IPS DF 4.7 (cell line): ENCODE data around the gene LINC00632.
"Not testable (repeated sequence)": the region's sequence is repeated elsewhere in the genome, so short reads cannot be mapped to it uniquely, and the experiment has no call there.

Experiments
- DNase-seq: peaks from one replicate; pipeline ENCODE4 v3.0.0-alpha.2; 2013; ENCODE audit warnings: low spot score; ENCODE audit errors: extremely low read depth

Gene LINC00632

DNA sequence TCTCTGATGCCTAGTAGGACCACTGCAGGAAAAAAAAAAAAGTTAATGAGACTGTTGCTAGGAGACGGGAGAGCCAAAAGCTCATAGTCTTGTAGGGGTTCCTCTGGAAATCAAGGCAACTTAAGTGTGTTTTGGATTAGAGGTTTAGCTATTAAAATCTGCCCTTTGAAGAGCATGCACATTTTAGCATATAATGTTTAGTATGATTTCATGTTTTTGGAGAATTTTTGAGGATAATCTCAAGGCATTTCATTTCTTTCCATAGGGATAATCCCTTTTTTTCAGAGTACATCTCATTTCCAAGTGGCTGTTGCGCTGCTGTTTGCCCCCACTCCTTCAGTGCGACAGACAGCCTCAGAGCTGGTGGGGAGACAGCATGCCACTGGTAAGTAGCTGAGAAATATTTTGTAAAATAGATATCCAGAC is at the start of gene LINC00632:
TSS of gene LINC00632 (plus strand) at position 339 of the 426 bp plus-strand sequence.
- no peak for DNase-seq

DNA sequence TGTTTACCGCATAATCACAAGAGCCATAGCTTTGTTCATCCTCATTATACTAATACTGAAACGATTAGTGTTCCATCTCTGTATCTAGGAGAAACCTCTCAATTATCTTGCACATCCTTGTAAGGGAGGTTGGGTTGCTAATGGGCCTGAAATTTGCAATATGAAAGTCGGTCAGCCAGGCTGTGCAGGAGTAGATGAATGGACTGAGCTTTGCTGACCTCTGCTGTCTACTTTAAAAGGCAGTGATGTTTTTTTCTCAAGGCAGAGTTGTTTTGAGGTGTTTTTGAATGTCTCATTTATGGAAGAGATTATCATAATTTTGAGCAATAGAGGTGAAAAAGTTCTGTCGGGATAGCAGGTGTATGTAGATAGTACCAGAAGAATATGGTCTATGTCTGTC is 47.9 kb upstream of the LINC00632 start:
- no peak for DNase-seq

DNA sequence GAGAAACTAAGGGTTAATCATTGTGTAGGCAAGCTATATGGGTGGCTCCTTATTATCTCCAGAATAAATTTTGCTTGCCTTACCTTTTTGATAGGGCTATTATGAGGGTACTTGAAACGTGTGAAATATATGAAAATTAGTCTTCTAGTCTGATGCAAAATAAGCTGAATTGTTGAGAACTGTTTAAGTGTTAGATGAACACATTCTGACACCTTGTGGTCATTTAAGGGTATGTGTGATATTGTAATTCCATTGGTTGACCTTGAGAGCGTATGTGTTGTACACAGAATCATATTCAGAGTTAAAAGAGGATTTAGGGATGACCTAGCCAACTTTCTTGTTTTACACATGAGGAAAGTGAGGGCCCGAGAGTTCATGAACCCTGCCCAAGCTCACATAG is 44.6 kb upstream of the LINC00632 start:
- DNase-seq = no peak

DNA sequence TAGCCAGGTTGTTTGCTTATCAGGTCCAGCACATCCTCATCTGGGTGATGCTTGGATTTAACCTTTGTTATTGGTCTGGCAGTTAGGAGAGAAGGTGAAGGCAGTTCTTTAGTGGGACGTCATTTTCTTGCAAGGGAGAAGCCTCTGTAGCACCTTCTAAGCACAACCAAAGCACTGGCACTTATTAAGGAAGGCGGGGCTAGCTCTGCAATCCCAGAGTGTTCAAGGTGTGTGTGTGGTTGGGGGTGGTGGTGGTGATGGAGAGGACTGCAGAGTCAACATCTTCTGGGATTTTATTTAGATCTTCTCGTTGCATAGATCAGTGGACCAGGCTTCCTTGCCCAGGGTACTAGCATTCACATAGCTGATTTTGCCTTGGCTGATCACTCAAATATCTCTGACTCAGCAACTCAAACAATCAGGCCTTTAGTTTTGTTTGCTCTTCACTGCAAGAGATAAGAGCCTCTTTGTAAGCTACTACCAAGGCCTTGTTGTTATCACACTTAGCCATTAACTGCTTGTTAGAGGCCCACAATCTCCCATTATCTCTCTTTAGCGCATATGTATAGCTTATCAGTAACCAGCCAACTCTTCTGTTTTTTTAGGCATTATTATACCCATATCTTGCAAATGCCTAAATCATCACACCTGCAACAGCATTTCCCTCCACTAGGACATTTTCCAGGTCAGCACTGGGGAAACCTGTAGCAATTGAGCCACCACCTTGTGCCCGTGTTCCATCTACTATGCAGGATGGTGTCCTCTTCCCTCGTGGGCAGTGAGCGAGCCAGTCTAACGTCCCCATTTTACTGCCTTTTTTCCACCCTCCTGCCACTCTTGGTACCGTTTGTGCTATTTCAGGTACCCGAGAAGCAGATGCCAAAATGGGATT is 36.5 kb upstream of the LINC00632 start:
- no peak for DNase-seq

DNA sequence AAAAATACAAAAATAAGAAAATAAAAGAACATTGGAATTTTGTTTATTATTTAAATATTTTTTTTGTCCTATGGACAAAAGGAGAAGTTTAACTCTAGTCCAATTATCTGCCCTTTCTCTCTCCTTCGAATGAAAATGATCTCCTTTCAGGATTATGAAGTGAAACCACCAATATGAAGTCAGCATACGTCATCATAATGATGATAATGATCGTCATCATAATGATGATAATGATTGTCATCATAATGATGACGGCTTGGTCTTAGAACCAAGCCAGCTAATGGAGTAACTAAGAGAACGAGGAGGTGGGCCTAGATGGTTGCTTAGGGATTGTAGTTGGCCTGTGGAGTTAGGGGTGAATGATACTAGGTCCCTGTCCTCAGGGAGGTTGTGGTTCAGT is 21.9 kb upstream of the LINC00632 start:
- no peak for DNase-seq

DNA sequence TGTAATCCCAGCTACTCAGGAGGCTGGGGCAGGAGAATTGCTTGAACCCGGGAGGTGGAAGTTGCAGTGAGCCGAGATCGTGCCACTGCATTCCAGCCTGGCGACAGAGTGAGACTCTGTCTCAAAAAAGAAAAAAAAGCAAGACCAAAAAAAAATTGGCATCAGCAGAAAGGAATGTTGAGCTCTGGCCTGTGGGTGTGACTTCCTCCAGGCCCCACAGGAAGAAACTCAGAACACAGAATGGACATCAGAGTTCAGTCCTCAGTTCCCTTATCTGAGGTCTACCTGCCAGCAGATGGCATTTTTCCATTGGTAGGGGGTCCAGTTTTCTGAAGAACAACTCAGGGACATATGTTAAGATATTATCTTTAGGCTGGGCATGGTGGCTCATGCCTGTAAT is 18.0 kb upstream of the LINC00632 start:
- DNase-seq = not testable (repeated sequence)

DNA sequence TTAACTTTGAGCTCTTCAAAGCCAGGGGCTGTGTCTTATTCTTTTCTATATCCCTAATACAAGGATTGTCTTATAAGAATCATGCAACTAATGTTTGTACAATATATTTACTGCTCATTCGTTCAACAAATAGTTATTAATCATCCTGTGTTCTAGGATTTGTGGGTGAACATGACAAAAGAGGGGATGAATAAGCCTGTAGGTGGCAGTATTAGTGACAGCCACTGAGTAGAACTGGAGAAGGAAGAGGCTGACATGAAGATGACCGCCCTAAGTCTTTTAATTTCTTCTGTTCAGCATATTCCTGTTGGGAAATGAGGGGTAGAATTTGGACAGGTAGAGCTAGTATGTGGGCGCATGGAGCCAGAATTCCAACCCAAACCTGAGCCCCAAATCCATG is 11.9 kb upstream of the LINC00632 start:
- DNase-seq = no peak

DNA sequence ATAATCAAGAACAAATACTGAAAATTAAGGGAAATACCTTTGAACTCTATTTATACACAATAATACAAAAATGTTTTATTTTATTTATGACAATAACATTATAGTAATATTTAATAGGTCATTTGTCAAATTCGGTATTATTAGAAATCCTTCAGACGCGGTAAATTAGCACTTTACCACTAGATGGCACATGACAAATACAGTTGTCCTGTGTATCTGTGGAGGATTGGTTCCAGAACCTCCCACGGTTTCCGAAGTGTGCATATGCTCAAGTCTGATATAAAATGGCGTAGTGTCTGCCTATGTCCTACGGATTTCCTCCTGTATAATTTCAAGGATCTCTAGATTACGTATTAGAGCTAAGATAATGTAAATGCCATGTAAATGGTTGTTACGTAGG is 8.1 kb upstream of the LINC00632 start:
- DNase-seq = no peak

DNA sequence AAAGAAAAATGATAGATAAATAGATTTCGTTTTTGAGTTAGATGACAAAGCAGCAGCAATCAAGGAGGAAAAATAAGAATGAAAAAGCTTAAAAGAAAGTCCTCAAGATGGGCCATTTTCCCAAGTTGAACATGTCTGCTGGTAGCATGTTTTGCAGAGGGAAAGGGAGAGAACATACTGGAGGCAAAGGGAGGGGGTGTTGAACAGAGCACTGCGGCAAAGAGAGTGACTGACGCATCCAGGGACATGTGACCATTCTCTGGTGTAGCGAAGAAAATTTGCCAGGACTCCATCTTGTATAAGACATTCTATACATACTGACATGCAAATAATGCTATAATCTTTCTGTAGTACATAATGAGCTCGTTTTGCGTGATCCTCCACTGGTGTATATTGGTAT is 1.2 kb downstream of the LINC00632 start:
- DNase-seq = no peak

DNA sequence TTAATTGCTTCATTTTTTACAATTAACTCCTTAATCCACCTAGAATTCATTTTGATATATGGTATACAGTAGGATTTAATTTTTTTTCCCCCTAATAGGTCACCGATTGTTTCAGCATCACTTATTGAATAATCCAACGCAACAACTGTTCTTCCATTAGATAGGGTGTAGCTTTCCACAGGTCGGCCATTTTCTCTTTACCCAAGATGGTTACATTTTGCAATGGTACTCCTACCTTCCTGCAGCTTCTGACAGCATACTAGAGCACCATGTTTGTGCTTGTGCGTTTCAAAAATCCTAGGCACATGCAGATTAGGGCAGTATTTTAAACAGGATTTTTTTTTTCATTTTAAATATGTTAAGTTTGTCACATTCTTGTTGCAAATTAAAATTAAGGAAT is 2.3 kb downstream of the LINC00632 start:
- no peak for DNase-seq

DNA sequence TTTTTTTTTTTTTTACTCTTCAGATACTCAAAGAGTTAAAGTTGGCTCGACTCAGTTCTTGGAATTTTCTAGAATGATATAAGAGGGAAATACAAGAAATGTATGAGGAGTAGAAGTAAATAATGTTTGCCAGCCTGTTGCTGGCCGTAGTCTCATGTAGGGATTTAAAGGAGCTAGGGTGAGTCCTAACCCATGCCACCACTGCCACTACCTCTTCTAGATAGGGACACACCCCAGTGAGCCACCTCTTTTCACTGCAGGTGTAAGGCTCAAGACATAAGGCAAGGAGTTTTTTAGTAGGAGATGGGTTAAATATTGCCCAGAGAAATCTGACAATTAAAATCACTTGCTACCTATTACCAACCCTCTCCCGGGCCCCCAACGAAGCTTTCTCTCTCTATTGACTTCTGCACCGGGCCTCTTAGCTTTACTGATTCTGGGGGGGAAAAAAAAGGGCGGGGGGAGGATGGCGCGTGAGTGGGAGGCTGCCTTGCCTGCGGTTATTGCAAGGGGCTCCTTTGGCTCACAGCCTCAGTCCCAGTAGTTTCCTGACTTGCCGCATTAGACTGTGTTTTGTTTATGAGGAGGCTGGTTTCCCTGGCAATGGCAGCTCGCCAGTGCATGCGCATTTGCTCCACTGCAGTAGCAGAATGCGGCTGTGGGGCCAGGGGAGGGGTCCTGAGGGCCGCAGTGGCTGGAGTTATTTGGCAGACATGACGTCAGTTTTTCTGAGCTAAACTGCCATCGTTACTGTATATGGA is 3.0 kb downstream of the LINC00632 start:
- DNase-seq = no peak

DNA sequence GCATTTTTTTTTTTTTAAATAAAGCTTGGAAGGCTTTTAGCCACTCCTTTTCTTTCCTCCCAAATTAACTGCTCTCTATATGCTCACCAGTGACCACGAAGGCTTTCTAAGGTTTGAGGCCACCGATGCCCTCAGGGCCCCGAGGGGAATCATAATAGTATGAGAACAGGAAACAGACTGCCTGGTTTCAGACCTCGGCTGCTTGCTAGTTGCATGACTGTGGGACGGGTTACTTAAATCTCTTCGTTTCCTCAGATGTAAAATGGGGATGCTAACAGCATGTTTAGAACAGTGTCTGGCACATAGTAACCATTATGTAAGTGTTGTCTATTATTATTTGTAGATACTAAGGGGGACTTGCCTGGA is 3.6 kb downstream of the LINC00632 start:
- DNase-seq = no peak

DNA sequence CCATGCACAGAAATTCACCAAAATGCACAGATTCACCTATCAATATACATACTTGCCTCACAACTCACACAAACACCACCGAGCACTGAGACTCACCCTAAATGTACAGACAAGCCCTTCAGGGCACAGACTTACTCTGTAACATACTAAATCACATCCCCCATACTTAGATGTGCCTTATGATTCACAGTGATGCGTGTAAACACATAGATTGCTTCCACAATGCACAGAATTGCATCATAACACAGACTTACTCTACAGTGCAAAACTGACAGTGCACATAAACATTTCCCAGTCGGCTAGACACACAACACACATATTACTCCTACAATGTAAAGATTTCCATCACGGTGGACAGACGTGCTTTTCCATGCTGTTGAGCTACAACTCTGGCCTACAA is 6.2 kb downstream of the LINC00632 start:
- DNase-seq = no peak

DNA sequence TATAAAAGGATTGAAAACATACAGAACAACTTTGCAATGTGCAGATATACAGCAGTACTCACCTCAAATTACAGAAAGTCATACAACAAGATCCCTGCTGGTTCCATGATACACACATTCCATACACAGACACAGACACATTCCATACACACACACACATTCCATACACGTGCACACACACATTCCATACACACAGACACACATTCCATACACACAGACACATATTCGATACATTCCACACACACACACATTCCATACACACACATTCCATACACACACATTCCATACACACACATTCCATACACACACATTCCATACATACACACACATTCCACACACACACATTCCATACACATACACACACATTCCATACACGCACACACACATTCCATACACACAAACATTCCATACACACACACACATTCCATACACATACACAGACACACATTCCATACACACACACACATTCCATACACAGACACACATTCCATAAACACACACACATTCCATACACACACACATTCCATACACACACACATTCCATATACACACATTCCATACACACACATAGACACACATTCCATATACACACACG is 13.7 kb downstream of the LINC00632 start:
- DNase-seq = no peak

DNA sequence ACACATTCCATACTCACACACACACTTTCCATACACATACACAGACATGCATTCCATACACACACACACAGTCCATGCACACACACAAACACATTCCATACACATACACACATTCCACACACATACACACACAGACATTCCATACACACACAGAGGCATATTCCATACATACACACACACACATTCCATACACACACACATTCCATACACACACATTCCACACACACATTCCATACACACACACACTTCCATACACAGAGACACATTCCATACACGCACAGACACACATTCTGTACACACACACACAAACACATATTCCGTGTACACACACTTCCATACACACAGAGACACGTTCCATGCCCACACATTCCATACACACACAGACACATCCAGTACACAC is 14.8 kb downstream of the LINC00632 start:
- DNase-seq = no peak

DNA sequence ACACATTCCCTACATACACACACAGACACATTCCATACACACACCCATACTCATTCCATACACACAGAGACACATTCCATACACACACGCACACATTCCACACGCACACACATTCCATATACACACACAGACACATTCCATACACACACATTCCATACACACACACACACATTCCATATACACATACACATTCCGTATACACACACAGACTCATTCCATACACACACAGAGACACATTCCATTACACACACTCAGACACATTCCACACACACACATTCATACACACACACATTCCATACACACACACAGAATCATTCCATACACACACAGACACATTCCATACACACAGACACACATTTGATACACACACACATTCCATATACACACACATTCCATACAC is 15.2 kb downstream of the LINC00632 start:
- DNase-seq = no peak

DNA sequence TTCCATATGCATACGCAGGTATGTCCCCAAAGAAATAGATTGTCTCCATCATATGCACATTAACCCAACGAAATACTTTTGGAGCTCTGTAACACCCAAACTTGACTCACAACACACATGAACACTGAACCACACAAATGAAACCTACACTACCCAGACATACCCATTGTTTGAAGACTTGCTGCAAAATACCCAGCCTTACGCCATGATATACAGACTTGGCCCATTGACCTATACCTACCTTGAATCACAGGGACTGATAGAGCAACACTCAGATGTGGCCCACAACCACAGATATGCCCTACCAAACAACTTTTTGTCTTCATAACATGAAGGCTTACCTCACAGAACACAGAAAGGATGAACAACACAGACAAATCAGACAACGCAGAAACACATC is 15.9 kb downstream of the LINC00632 start:
- DNase-seq = no peak

DNA sequence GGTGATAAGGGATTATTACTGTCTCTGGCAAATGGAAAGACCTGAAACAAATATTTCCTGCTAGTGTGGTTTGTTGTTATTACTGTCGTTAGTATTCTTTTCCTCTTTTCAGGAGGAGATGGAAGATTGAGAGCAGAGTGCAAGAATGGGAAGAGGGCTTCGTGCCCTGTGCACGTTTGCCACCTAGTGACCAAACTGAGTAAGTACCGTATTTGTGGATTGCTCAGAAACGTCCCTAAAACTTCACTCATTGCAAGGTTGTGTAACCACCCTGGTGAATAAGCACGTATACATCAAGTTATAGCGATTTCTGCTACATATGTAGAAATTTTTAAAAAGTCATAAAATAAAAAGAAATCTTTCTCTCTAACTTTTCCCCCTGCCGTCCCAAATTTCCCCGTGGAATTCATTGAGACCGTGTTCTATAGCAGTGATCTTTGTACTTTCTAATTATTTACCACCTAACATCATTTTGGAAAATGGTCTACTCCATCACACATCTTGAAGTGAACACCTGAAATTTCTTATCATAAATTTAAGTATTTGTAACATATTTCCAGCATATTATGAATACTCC is 24.3 kb downstream of the LINC00632 start:
- DNase-seq = no peak

DNA sequence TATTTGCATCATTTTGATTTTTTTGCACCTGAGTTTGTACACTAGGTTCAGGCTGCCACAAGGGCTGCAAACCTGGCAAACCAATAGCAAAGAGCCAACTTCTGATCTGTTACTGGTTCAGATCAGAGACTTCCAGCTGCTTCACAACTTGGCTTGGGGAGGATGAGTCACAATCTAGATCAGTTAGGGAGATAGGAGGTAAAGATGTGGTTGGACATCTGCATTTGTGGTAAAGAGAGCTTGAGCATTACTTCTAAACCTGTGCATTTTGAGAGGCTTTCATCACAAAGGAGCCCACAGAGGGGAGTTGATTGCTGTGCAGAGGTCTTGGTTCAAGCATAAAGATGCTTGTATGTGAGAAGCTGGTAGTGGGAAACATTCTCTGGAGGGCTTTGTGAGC is 34.5 kb downstream of the LINC00632 start:
- DNase-seq = no peak

DNA sequence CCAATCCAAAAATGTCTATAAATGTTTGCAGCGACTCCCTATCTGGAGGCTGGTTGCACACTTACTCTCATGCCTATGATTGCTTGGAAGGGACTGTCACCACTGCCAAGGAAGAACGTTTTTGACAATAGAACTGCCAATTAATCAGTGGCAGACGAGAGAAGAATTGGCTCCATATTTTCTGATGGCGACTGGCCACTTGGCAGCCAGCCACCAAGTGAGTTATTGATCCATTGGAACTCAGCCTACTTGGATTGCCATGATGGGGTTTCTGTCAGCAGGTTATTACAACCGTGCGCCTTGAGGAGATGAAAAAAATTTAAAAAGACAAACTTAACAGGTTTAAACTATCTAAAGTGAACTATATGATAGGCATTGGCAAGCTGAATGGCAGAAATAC is 47.4 kb downstream of the LINC00632 start:
- DNase-seq = no peak

DNA sequence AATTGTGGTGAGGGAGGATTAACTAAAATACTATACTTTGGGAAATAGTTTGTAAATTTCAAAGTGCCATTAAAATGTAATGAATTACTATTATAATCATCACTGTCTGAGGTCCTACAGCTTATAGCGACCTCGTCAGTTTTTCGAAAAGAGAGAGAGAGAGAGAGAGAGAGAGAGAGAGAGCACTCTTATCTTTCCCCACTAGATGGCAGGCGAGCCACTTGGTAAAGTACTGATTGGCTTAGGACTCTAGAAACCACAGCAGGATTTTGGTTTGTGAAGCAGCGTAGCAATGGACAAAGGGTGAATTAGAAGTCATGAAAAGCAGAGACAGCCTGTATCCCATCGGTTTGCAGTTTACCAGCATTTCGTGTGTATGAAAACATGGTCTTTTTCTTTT is 52.5 kb downstream of the LINC00632 start:
- DNase-seq = peak; percentile 22

DNA sequence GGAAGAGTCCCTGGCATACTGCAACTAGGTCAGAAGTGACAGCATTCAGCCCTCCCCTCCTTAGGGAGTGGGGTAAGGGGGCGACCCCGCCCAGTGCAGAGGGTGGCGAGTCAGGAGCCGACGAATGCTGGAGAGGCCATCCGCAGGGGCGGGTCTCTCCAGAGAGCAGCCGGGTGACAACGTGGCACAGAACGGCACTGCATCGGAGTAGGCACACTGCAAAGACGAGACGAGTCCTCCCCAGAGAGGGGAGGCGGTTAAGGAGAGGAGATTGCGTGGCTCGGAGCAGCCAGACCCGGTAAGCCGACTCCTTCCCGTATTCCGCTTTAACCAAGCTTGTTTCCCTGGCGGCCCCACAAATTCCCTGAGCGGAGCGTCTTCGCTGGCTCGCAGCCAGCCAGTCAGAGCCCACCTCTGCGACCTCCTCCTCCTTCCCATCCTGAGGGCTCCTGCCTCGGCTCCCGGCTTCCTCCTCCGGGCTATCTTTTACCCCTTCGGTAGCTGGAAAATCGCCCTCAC is 54.9 kb downstream of the LINC00632 start:
- peak; percentile 11 for DNase-seq
